AG10803 (cell line): ENCODE measurements around the gene IL31.

ENCODE experiments used
- DNase-seq: peaks from one replicate; pipeline ENCODE4 v3.0.0; 2010; ENCODE audit warnings: low read depth
- H3K4me3 ChIP-seq: 2 replicates; pipeline ENCODE4 v1.5.1; 2011; ENCODE audit warnings: mild to moderate bottlenecking, low read length, control low read depth
- CTCF ChIP-seq: conservative IDR thresholded peaks from 2 replicates; pipeline ENCODE4 v1.5.1; 2011; ENCODE audit warnings: mild to moderate bottlenecking, low read length, control low read depth, inconsistent platforms

IL31 gene

DNA sequence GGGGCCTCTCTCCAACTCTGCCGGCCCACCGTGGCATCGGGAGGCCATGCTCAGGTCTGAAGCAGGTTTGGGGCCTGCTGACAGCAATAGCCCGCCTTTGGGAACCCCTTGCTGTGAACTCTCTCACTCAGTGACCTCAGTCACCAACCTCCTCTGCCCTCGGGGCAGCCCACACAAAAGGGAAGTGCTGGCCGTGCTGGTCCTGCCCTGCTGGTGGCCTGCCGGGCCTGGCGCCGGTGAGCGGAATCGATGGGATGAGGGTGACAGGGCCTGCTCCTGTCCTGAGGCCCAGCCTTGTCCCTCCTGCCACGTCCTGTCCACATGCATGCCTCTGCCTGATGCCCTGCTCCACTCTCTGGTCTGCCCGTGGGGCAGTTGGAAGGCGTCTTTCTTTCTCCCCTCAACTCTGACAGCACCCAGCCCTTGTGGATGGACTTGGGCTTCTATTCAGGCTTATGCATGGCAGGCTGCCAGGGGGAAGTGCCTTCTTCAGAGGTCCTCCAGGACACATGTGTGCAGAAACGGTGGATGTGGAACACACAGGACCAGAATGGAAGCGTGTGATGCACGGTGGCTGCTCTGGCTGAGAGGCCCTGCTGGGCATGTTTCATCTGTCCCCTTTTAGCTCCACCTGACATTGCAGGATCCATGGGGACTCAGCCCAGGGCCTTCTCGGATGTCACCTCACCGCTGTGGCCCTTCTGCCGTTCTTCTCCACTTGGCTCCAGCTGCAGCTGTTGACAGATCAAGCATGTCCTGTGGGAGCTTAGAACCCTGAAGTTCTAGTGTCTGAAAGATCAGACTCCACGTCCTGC, 31.9 kb downstream of the IL31 start:
- no peak for DNase-seq
- no peak for TF ChIP-seq CTCF
- no peak overlapping the region for H3K4me3 ChIP-seq

- no peak for TF ChIP-seq CTCF
- no peak for DNase-seq
Measured at GRCh38 chr12:122140467-122141257, 33.4 kb downstream of the IL31 start.

GRCh38 chr12:122139941-122140340, 34.1 kb downstream of the IL31 start:
- TF ChIP-seq CTCF = no peak
- H3K4me3 ChIP-seq = no peak overlapping the region
- no peak for DNase-seq

More at GRCh38 chr12:122140467-122141257, 33.4 kb downstream of the IL31 start:
- no peak overlapping the region for H3K4me3 ChIP-seq

- H3K4me3 ChIP-seq = no peak overlapping the region
- no peak for DNase-seq
- no peak for TF ChIP-seq CTCF
Measured at GRCh38 chr12:122139266-122139665, 34.8 kb downstream of the IL31 start.

GRCh38 chr12:122138616-122139015, 35.4 kb downstream of the IL31 start:
- H3K4me3 ChIP-seq = no peak overlapping the region
- TF ChIP-seq CTCF = no peak
- no peak for DNase-seq

DNA sequence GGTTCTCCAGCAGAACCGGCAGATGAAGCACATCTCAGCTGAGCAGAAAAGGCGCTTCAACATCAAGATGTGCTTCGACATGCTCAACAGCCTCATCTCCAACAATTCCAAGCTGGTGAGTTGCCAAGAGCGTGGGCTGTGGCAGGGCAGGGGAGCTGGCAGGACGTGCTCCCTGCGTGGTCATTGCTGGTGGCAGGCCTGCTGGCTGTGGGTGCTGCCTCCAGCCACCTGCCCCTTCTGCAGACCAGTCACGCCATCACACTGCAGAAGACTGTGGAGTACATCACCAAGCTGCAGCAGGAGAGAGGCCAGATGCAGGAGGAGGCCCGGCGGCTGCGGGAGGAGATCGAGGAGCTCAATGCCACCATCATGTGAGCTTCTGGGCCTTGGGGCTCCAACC, 35.8 kb downstream of the IL31 start:
- no peak overlapping the region for H3K4me3 ChIP-seq
- no peak for DNase-seq
- no peak for TF ChIP-seq CTCF
